Smooth muscle cell (in vitro differentiated cells): ENCODE results near the gene TMEM126A. TPM values are rescaled to one million over a fixed set of nuclear protein-coding genes. Genes with fewer than 3 reads are reported as not detected.
"Not testable (repeated sequence)": the region's sequence is repeated elsewhere in the genome, so short reads cannot be mapped to it uniquely, and the experiment has no call there.

ENCODE experiments used
- DNase-seq: peaks from one replicate; lab custom pipeline; 2025; ENCODE audit not compliant: unreplicated experiment; lab: John Stamatoyannopoulos, UW
- H2AFZ ChIP-seq: fragments of 200-600 bp; sonication (generic); 2 replicates; pipeline ENCODE4 v1.6.0; 2016; ENCODE audit warnings: antibody characterized with exemption, low read depth, mild to moderate bottlenecking
- H3F3A ChIP-seq: fragments of 200-600 bp; sonication (generic); 2 replicates; pipeline ENCODE4 v1.6.0; 2017; ENCODE audit warnings: antibody characterized with exemption, low read depth
- H3K27ac ChIP-seq: fragments of 200-600 bp; sonication (generic); 2 replicates; pipeline ENCODE4 v1.5.1; 2016; ENCODE audit warnings: low read depth, mild to moderate bottlenecking
- H3K27me3 ChIP-seq: fragments of 200-600 bp; sonication (generic); 2 replicates; pipeline ENCODE4 v1.6.1; 2016; ENCODE audit warnings: low read depth, mild to moderate bottlenecking
- H3K36me3 ChIP-seq: fragments of 200-600 bp; sonication (generic); 2 replicates; pipeline ENCODE4 v1.5.1; 2016; ENCODE audit warnings: low read depth
- H3K4me1 ChIP-seq: fragments of 200-600 bp; sonication (generic); 2 replicates; pipeline ENCODE4 v1.5.1; 2016; ENCODE audit warnings: low read depth
- H3K4me2 ChIP-seq: fragments of 200-600 bp; sonication (generic); 2 replicates; pipeline ENCODE4 v1.6.0; 2016; ENCODE audit warnings: mild to moderate bottlenecking
- H3K4me3 ChIP-seq: fragments of 200-600 bp; sonication (generic); 2 replicates; pipeline ENCODE4 v1.5.1; 2016; ENCODE audit warnings: mild to moderate bottlenecking
- H3K79me2 ChIP-seq: fragments of 200-600 bp; sonication (generic); 2 replicates; pipeline ENCODE4 v1.6.0; 2016; ENCODE audit warnings: low read depth, mild to moderate bottlenecking
- H3K9ac ChIP-seq: fragments of 200-600 bp; sonication (generic); 2 replicates; pipeline ENCODE4 v1.6.0; 2016; ENCODE audit warnings: low read depth
- H3K9me3 ChIP-seq: fragments of 200-600 bp; sonication (generic); replicated peaks from 2 replicates; pipeline ENCODE4 v1.5.1; 2016; ENCODE audit warnings: low read depth
- H4K20me1 ChIP-seq: fragments of 200-600 bp; sonication (generic); 2 replicates; pipeline ENCODE4 v1.6.0; 2016; ENCODE audit warnings: low read depth
- CTCF ChIP-seq: fragments of 200-600 bp; sonication (generic); IDR thresholded peaks from 2 replicates; pipeline ENCODE4 v1.5.1; 2017; ENCODE audit warnings: borderline replicate concordance, mild to moderate bottlenecking, antibody characterized with exemption; ENCODE audit not compliant: insufficient read depth, poor library complexity, severe bottlenecking
- WGBS: methylation state at CpG from one replicate; pipeline ENCODE4 v1.1.7; 2016; ENCODE audit warnings: low lambda C conversion rate; 5-methylcytosine and 5-hydroxymethylcytosine counted together
- polyA plus RNA-seq: library from polyadenylated mRNA; unstranded; fragments of >200 nt; fragmentation: Nextera tagmentation; extraction: Ambion mirVana; gene quantifications from 2 replicates; pipeline ENCODE4 v1.2.1, GENCODE V29; 2016
- total RNA-seq: library from RNA; depleted of rRNA; stranded (reverse); fragments of >200 nt; gene quantifications from 2 replicates; pipeline ENCODE4 v1.2.3, GENCODE V29; 2014

TMEM126A gene
- total and polyA plus RNA-seq, 2 experiments from 2014 or later = 53.4 to 69.1 TPM

- peaks cover 27% of the 10 kb centered on the region for H4K20me1 ChIP-seq
- no peak overlapping the region for H3K4me2 ChIP-seq
- H3K4me3 ChIP-seq = no peak overlapping the region
- no peak overlapping the region for H3K9ac ChIP-seq
- H3K27me3 ChIP-seq = no peaks in the 10 kb centered on the region
- no peaks in the 10 kb centered on the region for H3F3A ChIP-seq
- WGBS = 94% methylated on average over 3 of the region's 3 CpGs
- H3K27ac ChIP-seq = no peak overlapping the region
- peak overlapping the region; percentile 95 for H2AFZ ChIP-seq
- TF ChIP-seq CTCF = no peak
- no peaks in the 10 kb centered on the region for H3K36me3 ChIP-seq
- H3K79me2 ChIP-seq = peaks cover 24% of the 10 kb centered on the region
- H3K9me3 ChIP-seq = no peaks in the 10 kb centered on the region
- no peak for DNase-seq
- H3K4me1 ChIP-seq = peaks cover 20% of the 10 kb centered on the region
Observed at GRCh38 chr11:85666687-85667086, 18.9 kb downstream of the TMEM126A start.

- no peak overlapping the region for H3K4me3 ChIP-seq
Observed at GRCh38 chr11:85668157-85668556, 20.4 kb downstream of the TMEM126A start.

GRCh38 chr11:85670949-85671663, 23.3 kb downstream of the TMEM126A start:
- H3F3A ChIP-seq, H2AFZ ChIP-seq, H3K27ac ChIP-seq, H3K9me3 ChIP-seq, H3K36me3 ChIP-seq, H3K79me2 ChIP-seq, DNase-seq, H3K4me1 ChIP-seq, H3K4me2 ChIP-seq, H3K9ac ChIP-seq, H4K20me1 ChIP-seq, H3K27me3 ChIP-seq, H3K4me3 ChIP-seq: not testable (repeated sequence)

More at GRCh38 chr11:85668157-85668556, 20.4 kb downstream of the TMEM126A start:
- peaks cover 6% of the 10 kb centered on the region for H3K4me1 ChIP-seq
- no peak for TF ChIP-seq CTCF
- H2AFZ ChIP-seq = no peak overlapping the region
- H3K9ac ChIP-seq = no peak overlapping the region
- no peaks in the 10 kb centered on the region for H3K27me3 ChIP-seq
- peaks cover 13% of the 10 kb centered on the region for H4K20me1 ChIP-seq
- no peak overlapping the region for H3K4me2 ChIP-seq
- no peaks in the 10 kb centered on the region for H3K36me3 ChIP-seq
- no peaks in the 10 kb centered on the region for H3F3A ChIP-seq
- DNase-seq = no peak
- peaks cover 9% of the 10 kb centered on the region for H3K79me2 ChIP-seq
- no peaks in the 10 kb centered on the region for H3K9me3 ChIP-seq
- H3K27ac ChIP-seq = no peak overlapping the region
- WGBS = 98% methylated on average over 1 of the region's 1 CpG

GRCh38 chr11:85672105-85672902, 24.5 kb downstream of the TMEM126A start:
- Histone ChIP-seq H3K4me1 (no peaks in the 10 kb centered on the region), H3K4me3 (no peak overlapping the region), H3K9ac (no peak overlapping the region), H3K9me3 (no peaks in the 10 kb centered on the region), H3K27me3 (no peaks in the 10 kb centered on the region), H3K79me2 (no peaks in the 10 kb centered on the region), H3K36me3 (no peaks in the 10 kb centered on the region), H3K4me2 (no peak overlapping the region), H2AFZ (no peak overlapping the region), H3F3A (no peaks in the 10 kb centered on the region), H4K20me1 (no peaks in the 10 kb centered on the region), H3K27ac (no peak overlapping the region)
- no peak for DNase-seq
- TF ChIP-seq CTCF = no peak
- WGBS = 82% methylated on average over 8 of the region's 8 CpGs
